KBM-7 (cell line): ENCODE results near the gene ENPP6.

Experiments used
- DNase-seq: peaks from one replicate; pipeline ENCODE4 v3.0.0-alpha.2; 2015
- in situ Hi-C: fragments of 300-500 bp; cut with MboI; formaldehyde crosslinking; loops from 2 replicates; pipeline ENCODE4 v1.14.3; 2020; ENCODE audit warnings: low sequenced_read_pairs, low pct_unique_long_range_greater_than_20kb, mixed read lengths

The ENPP6 gene

GRCh38 chr4:184117662-184118199 lies 99.9 kb downstream of the ENPP6 start:
- in situ Hi-C loops = no loop called here

GRCh38 chr4:184115399-184115798 lies 102.3 kb downstream of the ENPP6 start:
- DNase-seq = no peak
- in situ Hi-C loops = no loop called here

More at GRCh38 chr4:184117662-184118199, 99.9 kb downstream of the ENPP6 start:
- no peak for DNase-seq

GRCh38 chr4:184114431-184114830 lies 103.2 kb downstream of the ENPP6 start:
- in situ Hi-C loops = no loop called here
- DNase-seq = no peak

GRCh38 chr4:184112006-184112550 lies 105.6 kb downstream of the ENPP6 start:
- in situ Hi-C loops = no loop called here
- DNase-seq = no peak

- no peak for DNase-seq
Measured at GRCh38 chr4:184111233-184111832, 106.3 kb downstream of the ENPP6 start.

GRCh38 chr4:184110452-184111224 lies 107.0 kb downstream of the ENPP6 start:
- in situ Hi-C loops = no loop called here
- DNase-seq = no peak

More at GRCh38 chr4:184111233-184111832, 106.3 kb downstream of the ENPP6 start:
- in situ Hi-C loops = no loop called here

- in situ Hi-C loops = no loop called here
- no peak for DNase-seq
Measured at GRCh38 chr4:184108006-184108501, 109.6 kb downstream of the ENPP6 start.

GRCh38 chr4:184104419-184105101 lies 113.1 kb downstream of the ENPP6 start:
- in situ Hi-C loops = no loop called here
- no peak for DNase-seq

- in situ Hi-C loops = no loop called here
- DNase-seq = no peak
Measured at GRCh38 chr4:184103527-184104264, 114.0 kb downstream of the ENPP6 start.

- in situ Hi-C loops = no loop called here
- no peak for DNase-seq
Measured at GRCh38 chr4:184102927-184103326, 114.7 kb downstream of the ENPP6 start.

- no peak for DNase-seq
- in situ Hi-C loops = no loop called here
Measured at GRCh38 chr4:184102488-184102887, 115.2 kb downstream of the ENPP6 start.

GRCh38 chr4:184101711-184102110 lies 116.0 kb downstream of the ENPP6 start:
- in situ Hi-C loops = no loop called here
- DNase-seq = no peak

- DNase-seq = no peak
- in situ Hi-C loops = no loop called here
Measured at GRCh38 chr4:184100297-184100885, 117.3 kb downstream of the ENPP6 start.

- in situ Hi-C loops = no loop called here
Measured at GRCh38 chr4:184099535-184099966, 118.1 kb downstream of the ENPP6 start.

GRCh38 chr4:184099000-184099399 lies 118.7 kb downstream of the ENPP6 start:
- in situ Hi-C loops = no loop called here
- DNase-seq = no peak

More at GRCh38 chr4:184099535-184099966, 118.1 kb downstream of the ENPP6 start:
- DNase-seq = no peak

- in situ Hi-C loops = no loop called here
- no peak for DNase-seq
Measured at GRCh38 chr4:184097815-184098214, 119.9 kb downstream of the ENPP6 start.

GRCh38 chr4:184097241-184097605 lies 120.5 kb downstream of the ENPP6 start:
- in situ Hi-C loops = no loop called here
- DNase-seq = no peak

- no peak for DNase-seq
- in situ Hi-C loops = no loop called here
Measured at GRCh38 chr4:184096561-184097240, 121.0 kb downstream of the ENPP6 start.
